ENCODE results near the gene TGFBI.
A peak's percentile ranks its signal among the peaks of the same experiment; 100 is the strongest.

TGFBI gene

DNA sequence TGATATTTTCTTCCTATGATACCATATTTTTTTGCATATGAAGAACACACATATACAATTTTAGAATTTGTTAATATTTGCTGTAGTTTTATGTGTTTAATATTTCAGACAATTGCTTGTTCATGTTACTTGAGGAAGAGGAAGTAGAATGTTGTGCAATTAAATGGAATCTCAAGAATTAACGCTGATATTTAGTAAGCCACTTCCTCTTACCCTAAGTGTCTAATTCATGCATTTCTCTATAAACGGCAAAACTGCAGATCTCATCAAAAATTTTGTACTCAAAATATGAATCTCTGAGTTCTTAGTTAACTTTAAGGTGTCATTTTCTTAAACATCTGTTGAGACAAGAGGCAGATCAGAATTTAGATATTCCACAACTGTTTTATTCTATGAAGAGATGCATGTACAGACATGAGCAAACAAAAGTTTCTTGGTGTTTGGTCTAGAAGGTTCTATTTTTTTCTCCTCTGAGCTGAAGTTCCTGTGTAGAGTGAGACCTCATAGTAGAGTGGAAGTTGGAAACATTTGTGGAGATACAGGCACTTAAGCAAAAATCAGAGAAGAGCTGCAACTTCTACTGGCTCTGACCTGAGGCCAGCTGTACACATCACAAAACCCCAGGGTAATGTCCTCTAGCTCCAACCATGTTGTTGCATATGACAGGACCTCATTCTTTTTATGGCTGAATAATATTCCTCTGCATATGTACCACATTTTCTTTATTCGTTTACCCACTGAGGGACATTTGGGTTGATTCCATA is 16.6 kb upstream of the TGFBI start:
- H3K27me3 Mint-ChIP-seq: no peaks in the 10 kb centered on the region
- H3K4me1 Mint-ChIP-seq (ENCODE audit: low read depth): peaks cover 95% of the 10 kb centered on the region
- intact Hi-C loops (cut with micrococcal nuclease): no loop called here

DNA sequence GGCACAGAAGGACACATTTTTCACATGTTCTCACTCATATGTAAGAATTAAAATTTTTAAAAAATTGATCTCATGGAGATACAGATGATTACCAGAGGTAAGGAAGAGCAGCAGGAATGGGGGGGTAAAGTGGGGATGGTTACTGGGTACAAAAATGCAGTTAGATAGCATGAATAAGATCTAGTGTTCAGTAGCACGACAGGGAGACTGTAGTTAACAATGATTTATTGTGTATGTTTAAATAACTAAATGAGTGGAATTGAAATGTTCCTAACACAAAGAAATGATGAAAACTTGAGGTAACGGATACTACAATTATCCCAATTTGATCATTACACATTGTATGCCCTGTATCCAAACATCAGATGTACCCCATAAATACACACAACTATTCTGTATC is 15.2 kb upstream of the TGFBI start:
- intact Hi-C loops (cut with micrococcal nuclease): no loop called here
- Mint-ChIP-seq H3K9me3 (no peaks in the 10 kb centered on the region), H3K27me3 (no peaks in the 10 kb centered on the region), H3K27ac (peak overlapping the region; percentile 83), H3K4me3 (no peak overlapping the region), H3K36me3 (ENCODE audit: low read depth) (no peaks in the 10 kb centered on the region), H3K4me1 (ENCODE audit: low read depth) (peaks cover 91% of the 10 kb centered on the region)

More for the DNA sequence above, 16.6 kb upstream of the TGFBI start:
- peak overlapping the region; percentile 83 for H3K27ac Mint-ChIP-seq
- no peaks in the 10 kb centered on the region for H3K36me3 Mint-ChIP-seq (ENCODE audit: low read depth)
- no peak overlapping the region for H3K4me3 Mint-ChIP-seq
- no peaks in the 10 kb centered on the region for H3K9me3 Mint-ChIP-seq

DNA sequence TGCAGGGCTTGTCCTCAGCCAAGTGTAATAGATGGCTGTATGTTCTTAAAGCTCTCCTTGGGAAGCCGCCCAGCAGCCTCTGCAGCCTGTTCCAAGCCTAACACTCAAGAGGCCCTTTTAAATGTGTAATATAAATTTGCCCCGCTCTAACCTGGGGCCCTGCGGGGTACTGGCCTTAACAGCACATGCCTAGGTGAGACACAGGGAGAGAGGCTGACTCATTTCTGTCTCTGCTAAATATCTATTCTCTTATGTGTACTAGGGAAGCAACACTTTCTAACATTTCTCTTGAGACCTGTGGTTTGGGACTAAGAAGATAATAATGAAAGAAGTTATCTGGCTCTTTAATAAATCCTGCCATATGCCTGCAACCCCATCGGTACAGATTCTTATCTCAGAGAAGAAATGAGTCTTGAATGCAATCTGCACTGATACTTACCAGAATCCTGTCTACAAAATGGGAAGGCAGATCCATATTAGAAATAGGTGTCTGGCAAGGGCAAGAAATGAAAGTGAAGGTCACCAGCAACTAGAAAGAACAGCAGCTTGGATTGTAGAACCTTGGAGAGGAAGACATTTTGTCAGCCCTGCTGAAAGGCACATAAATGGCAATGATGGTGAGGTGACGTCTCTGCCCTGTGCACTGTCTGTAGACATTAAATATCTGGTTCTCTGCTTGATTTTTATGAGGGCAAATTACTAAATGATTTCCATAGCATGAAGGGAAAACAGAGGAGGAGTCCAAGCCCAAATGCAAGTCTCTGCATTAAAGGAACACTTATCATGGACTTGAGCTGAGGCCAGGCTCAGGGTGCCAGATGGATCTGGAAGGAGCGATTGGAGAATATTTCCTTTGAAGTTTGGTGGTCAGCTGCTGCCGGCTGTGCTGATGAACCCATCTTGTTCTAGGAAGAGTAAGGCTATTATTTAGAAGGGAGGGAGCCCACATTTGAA is 14.5 kb upstream of the TGFBI start:
- no peaks in the 10 kb centered on the region for H3K27me3 Mint-ChIP-seq
- peak overlapping the region; percentile 83 for H3K27ac Mint-ChIP-seq
- intact Hi-C loops (cut with micrococcal nuclease): no loop called here
- peaks cover 91% of the 10 kb centered on the region for H3K4me1 Mint-ChIP-seq (ENCODE audit: low read depth)
- no peaks in the 10 kb centered on the region for H3K9me3 Mint-ChIP-seq
- no peaks in the 10 kb centered on the region for H3K36me3 Mint-ChIP-seq (ENCODE audit: low read depth)
- peak overlapping the region; percentile 2 for H3K4me3 Mint-ChIP-seq

DNA sequence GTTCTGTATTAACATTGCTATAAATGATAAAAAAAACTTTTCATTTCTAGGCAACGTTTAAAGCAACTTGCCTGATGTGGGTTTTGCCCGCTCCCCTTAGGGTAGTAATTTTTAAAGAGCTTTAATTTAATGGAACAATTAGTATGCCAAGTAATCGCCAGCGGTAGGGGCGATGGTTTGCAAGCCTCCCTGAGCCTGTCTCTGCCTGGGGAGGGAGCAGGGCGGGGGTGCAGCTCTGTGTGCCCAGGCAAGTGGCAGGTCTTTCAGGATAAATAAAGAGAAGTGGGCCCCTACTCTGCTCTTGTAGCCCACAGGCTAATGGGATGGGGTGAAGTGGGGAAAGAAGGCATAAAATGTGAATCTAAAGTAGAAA is 13.8 kb upstream of the TGFBI start:
- Mint-ChIP-seq H3K27ac (peak overlapping the region; percentile 83), H3K4me1 (ENCODE audit: low read depth) (peaks cover 91% of the 10 kb centered on the region), H3K9me3 (no peaks in the 10 kb centered on the region), H3K4me3 (no peak overlapping the region), H3K36me3 (ENCODE audit: low read depth) (no peaks in the 10 kb centered on the region), H3K27me3 (no peaks in the 10 kb centered on the region)
- intact Hi-C loops (cut with micrococcal nuclease): no loop called here

DNA sequence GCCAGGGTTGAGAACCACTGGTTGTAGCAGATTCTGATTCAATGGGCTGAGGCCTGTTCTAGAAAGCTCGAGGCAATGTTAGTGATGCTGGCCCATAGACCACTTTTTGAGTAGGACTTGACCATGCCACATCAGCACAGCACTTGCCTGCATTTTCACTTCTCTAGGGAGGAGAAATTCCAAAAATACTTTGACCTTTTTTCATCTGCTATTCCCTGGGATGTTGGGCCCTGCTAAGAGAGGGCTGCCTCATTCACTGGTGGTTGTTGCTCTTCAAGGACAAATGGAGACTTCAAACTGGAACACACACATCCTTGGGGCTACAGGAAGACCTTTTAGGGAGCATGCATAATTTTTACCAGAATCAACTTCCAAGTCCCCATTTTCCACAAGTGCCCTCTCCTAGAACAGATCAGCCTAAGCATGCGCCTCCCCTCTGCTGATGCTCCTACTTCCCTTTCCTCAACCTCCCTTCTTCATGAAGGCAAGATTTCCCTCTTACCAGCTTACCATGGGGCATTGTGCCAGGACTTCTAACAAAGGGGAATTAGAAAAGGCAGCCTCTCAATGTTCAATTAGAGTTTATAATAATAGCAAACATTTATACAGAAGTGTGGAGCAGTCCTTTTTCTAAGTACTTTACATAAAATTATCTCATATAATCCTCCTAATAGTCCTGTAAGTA is 12.7 kb upstream of the TGFBI start:
- peaks cover 91% of the 10 kb centered on the region for H3K4me1 Mint-ChIP-seq (ENCODE audit: low read depth)
- no peaks in the 10 kb centered on the region for H3K9me3 Mint-ChIP-seq
- H3K27ac Mint-ChIP-seq: peak overlapping the region; percentile 17
- intact Hi-C loops (cut with micrococcal nuclease): no loop called here
- H3K4me3 Mint-ChIP-seq: no peak overlapping the region
- H3K27me3 Mint-ChIP-seq: no peaks in the 10 kb centered on the region
- no peaks in the 10 kb centered on the region for H3K36me3 Mint-ChIP-seq (ENCODE audit: low read depth)

DNA sequence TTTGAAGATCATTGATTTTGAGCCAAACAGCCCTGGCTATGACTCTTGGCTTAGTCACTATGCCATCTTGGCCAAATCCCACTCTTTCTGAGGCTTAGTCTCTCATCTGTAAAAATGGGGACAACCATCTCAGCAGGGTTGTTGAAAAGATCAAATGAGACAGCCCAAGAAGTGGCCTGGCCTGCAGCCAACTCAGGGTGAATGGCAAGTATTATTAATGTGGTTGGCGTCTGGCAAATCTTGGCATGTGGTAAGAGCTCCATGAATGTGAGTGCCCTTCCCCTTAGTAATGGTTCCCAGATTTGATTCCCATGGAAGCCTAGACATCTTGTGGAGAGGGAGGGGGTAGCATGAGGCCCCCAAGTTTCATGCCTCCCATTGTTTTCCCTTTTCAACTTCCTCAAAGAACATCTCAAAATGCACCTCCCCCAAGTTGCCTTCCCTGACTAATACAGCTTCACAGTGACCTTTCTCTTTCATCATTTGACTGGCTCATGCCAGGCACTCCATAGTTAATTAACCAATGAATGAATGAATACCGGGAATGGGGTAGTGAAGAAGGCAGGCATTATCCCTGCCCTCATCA is 11.8 kb upstream of the TGFBI start:
- intact Hi-C loops (cut with micrococcal nuclease): no loop called here
- Mint-ChIP-seq H3K4me3 (no peak overlapping the region), H3K27me3 (no peaks in the 10 kb centered on the region), H3K27ac (peak overlapping the region; percentile 77), H3K9me3 (no peaks in the 10 kb centered on the region), H3K4me1 (ENCODE audit: low read depth) (peaks cover 91% of the 10 kb centered on the region), H3K36me3 (ENCODE audit: low read depth) (no peaks in the 10 kb centered on the region)

DNA sequence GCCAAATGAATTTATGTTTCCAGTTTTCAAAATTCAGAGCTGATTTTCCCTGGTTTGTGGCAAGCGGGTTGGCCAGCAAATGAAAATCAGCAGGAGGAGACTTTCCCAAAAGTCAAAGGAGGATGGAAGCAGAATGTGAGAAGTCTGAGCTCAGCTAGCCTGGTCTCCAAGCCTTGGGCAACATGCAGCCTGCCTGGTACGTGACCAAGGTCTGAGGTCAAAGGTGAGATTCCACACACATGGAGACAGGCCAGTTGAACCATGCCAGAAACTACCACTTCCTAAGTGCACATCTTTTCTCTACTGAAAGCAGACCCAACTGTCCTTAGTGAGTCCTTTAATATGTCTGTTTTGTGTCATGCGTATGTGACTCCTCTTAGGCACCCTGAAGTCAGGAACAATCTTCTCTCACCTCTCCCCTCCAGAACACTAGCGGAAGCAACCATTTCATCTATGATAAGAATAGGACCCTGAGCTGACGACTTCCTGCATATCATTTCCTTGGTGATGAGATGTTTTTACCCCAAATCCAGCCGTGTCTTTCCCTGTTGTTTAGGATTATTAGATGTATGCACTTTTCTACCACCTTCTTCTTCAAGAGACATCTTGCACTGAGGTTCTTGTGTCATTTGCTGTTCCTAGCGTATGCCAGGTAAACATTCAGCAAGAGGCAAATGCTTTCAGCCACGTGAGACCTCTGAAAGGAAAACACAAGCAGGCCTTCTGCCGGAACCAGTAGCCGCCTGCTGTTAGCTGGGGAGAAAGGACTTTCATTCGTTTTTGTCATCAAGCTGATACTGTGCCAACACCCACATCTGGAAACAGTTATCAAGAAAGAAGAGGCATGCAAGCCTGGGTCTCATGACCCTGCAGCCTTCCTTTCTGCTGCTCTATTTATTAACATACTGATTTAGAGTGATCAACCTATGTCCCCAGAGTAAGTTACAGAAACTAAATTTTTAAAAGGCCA is 9.7 kb upstream of the TGFBI start:
- Mint-ChIP-seq H3K36me3 (ENCODE audit: low read depth) (no peaks in the 10 kb centered on the region), H3K4me1 (ENCODE audit: low read depth) (peaks cover 91% of the 10 kb centered on the region), H3K27ac (peak overlapping the region; percentile 77), H3K27me3 (no peaks in the 10 kb centered on the region), H3K4me3 (no peak overlapping the region), H3K9me3 (no peaks in the 10 kb centered on the region)
- intact Hi-C loops (cut with micrococcal nuclease): no loop called here

DNA sequence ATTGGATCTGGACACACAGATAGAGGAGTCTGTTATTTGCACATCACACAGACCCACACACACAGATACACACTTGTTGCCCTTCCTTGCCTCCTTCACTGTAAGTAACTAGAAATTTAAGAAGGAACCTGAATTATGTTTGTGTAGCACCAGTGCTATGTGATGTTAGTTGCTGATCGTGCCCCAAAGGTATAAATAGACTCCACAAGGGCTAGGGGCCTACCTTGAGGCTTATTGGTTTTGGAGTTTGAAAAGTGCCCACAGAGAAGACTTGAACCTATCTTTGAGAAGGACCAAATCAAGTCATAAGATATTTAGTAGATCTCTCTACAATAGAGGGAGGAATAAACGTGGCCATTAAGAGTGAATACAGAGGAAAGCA is 8.8 kb upstream of the TGFBI start:
- peak overlapping the region; percentile 77 for H3K27ac Mint-ChIP-seq
- H3K27me3 Mint-ChIP-seq: no peaks in the 10 kb centered on the region
- peaks cover 87% of the 10 kb centered on the region for H3K4me1 Mint-ChIP-seq (ENCODE audit: low read depth)
- H3K36me3 Mint-ChIP-seq (ENCODE audit: low read depth): no peaks in the 10 kb centered on the region
- intact Hi-C loops (cut with micrococcal nuclease): no loop called here
- no peaks in the 10 kb centered on the region for H3K9me3 Mint-ChIP-seq
- H3K4me3 Mint-ChIP-seq: no peak overlapping the region

DNA sequence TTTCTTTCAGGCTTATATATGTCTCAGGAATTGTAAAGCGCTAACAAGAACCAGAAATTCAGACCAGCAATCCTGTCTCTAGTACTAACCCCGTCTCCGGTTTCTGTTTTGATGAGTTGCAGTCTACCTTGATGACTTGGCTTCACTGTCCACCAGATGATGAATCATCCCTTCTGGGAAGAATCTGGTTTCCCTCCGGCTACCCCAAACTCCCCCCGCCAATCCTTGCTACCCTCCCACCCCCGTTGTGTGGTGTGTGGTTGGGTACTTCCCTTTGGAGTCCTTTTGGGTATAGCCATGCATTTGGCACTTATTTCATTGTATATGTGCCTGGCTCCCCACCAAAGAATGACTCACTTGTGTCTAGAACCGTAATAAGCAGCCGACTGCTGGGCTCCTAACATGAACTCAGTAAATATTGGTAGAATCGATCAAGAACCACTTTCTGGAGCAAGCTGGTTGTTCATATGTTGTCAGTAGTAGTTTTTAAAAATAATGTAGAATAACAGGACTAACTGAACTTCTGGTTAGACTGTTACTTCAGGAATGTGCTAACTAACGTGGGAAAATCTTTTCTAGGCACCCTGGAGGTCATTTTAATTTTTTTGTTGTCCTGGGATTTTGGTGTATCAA is 8.3 kb upstream of the TGFBI start:
- H3K27me3 Mint-ChIP-seq: no peaks in the 10 kb centered on the region
- peak overlapping the region; percentile 33 for H3K4me3 Mint-ChIP-seq
- H3K9me3 Mint-ChIP-seq: no peaks in the 10 kb centered on the region

DNA sequence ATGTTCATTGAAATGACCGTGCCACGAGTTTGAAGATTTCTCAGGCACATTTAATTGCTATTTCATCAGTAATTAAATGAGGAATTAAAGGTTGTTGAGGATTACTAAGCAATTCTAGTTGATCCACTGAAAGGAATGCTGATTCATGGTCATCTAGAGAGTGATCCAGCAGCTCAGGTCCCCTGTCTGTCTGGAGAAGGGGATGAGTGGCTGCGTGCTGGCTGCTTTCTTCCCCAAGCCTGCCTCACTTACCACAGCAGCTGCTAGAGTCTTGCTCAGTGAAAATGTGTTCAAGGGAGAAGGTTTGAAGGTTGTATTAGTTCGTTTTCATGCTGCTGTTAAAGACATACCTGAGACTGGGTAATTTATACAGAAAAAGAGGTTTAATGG is 7.8 kb upstream of the TGFBI start:
- Mint-ChIP-seq H3K4me3 (peak overlapping the region; percentile 17), H3K9me3 (no peaks in the 10 kb centered on the region), H3K27me3 (no peaks in the 10 kb centered on the region), H3K4me1 (ENCODE audit: low read depth) (peaks cover 79% of the 10 kb centered on the region), H3K36me3 (ENCODE audit: low read depth) (no peaks in the 10 kb centered on the region), H3K27ac (peak overlapping the region; percentile 77)
- intact Hi-C loops (cut with micrococcal nuclease): no loop called here

More for the DNA sequence above, 8.3 kb upstream of the TGFBI start:
- H3K4me1 Mint-ChIP-seq (ENCODE audit: low read depth): peaks cover 82% of the 10 kb centered on the region
- H3K27ac Mint-ChIP-seq: peak overlapping the region; percentile 77
- no peaks in the 10 kb centered on the region for H3K36me3 Mint-ChIP-seq (ENCODE audit: low read depth)
- intact Hi-C loops (cut with micrococcal nuclease): no loop called here

DNA sequence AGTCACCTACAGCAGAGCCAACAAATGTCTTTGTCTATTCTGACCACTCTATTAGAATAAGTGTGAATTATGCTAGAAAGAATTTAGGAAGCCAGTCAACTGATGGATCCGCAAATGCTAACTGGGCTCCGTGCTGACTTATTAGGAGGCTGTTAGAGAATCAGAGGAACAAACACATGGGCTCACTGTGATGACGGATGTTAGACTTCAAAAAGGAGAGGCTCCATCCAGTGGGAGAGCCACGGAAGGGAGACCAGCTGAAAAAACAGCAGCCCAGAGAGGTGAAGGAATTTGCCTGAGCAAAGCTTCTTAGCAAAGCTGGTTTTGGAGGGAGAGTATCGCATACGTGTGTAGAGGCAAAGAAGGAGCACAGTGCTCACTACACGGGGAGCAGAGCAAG is 5.8 kb upstream of the TGFBI start:
- Mint-ChIP-seq H3K27ac (peak overlapping the region; percentile 77), H3K27me3 (peaks cover 3% of the 10 kb centered on the region), H3K4me3 (no peak overlapping the region), H3K9me3 (no peaks in the 10 kb centered on the region), H3K4me1 (ENCODE audit: low read depth) (peaks cover 84% of the 10 kb centered on the region), H3K36me3 (ENCODE audit: low read depth) (no peaks in the 10 kb centered on the region)
- intact Hi-C loops (cut with micrococcal nuclease): no loop called here

DNA sequence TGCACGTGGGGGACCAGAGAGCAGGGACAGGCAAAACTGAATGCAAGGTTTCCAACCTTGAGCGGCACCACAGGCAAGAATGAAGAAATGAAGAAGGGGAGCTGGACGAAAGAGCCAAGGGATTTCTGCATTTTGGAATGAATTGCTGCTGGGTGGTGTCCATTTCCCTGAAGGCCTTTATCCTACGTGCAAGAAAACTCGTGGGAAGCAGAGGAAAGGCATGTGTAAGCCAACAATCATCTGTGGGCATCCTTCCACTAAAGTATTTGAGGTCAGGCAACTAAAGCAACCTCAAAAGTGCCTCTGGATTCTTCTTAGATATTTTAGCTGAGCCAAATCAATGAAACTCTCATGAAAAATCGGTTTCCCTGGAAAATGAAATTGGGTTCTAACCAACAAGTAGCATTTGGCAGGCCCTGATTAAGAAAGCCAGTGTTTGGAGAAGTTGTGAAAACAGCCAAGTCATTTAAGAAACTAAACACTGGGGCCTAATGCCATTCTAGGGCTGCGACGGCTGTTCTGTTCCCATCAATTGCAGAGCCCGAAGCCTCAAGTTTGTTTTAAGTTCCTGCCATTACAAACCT is 4.7 kb upstream of the TGFBI start:
- H3K27me3 Mint-ChIP-seq: peaks cover 3% of the 10 kb centered on the region

More for the DNA sequence above, 4.7 kb upstream of the TGFBI start:
- intact Hi-C loops (cut with micrococcal nuclease): no loop called here
- Mint-ChIP-seq H3K36me3 (ENCODE audit: low read depth) (peaks cover 2% of the 10 kb centered on the region), H3K9me3 (no peaks in the 10 kb centered on the region), H3K4me1 (ENCODE audit: low read depth) (peaks cover 80% of the 10 kb centered on the region), H3K27ac (peak overlapping the region; percentile 77), H3K4me3 (no peak overlapping the region)

All from dendritic cell treated with granulocyte-macrophage colony-stimulating factor and Interleukin-4, amounts not matched to agents 40 ng/mL and 50 ng/mL, for 4 days (primary cell).